ENCODE results near the gene FAT1. TPM values are rescaled to one million over a fixed set of nuclear protein-coding genes. Genes with fewer than 3 reads are reported as not detected.

The FAT1 gene
- total and polyA plus RNA-seq, 9 of the 15 experiments (the other 6 are each of a cell fraction or from before 2014, with no cell fraction given) = 6.0 to 38.4 (median 21.4) TPM

- TF ChIP-seq ARID4B (CRISPR knock-in tag; IDR thresholded peaks at IDR 0.05) = no peak
- no peak for TF ChIP-seq ZNF398 (CRISPR knock-in tag; IDR thresholded peaks at IDR 0.05)
- TF ChIP-seq E2F3 (CRISPR knock-in tag; IDR thresholded peaks at IDR 0.05) = no peak
- no peak for TF ChIP-seq CREM (IDR thresholded peaks at IDR 0.05; ENCODE audit: low read depth)
- TF ChIP-seq PBX2 (CRISPR knock-in tag; IDR thresholded peaks at IDR 0.05; ENCODE audit: low read depth) = no peak
- TF ChIP-seq PBX2 (tag; conservative IDR thresholded peaks at IDR 0.05; ENCODE audit: low read depth) = no peak
- no peak for TF ChIP-seq MXI1 (IDR thresholded peaks at IDR 0.05; ENCODE audit: low read depth, low read length)
Measured at GRCh38 chr4:186680641-186681040, 43.0 kb downstream of the FAT1 start (continued).
